ENCODE measurements around the gene BCL2L13. TPM values are rescaled to one million over a fixed set of nuclear protein-coding genes. Genes with fewer than 3 reads are reported as not detected.
A peak's percentile ranks its signal among the peaks of the same experiment; 100 is the strongest.

The BCL2L13 gene
- polyA plus RNA-seq, 2 donors = 18.1 to 21.0 TPM

DNA sequence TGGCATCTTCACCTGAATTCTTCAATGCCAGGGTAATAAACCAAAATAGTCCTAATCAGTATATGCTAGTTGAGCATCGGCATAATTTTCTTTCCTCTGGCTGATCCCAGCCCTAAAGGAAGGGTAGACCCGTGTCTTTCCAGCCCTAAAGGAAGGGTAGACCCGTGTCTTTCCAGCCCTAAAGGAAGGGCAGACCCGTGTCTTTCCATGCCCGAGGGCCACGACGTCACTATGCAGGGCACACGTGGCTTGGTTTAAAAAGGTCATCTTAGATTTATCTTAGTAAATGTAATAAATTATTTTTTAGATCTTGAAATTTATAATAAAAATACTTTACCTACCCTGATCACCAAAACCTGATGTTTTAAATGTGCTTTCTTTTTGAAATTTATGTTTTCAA lies 90.2 kb downstream of the BCL2L13 start:
- Histone ChIP-seq H3K27ac (ENCODE audit: low read depth in 2 of 2, low read length in 1 of 2) (no peak overlapping the region), H3K9me3 (ENCODE audit: control insufficient read depth in 2 of 2, insufficient read depth in 1 of 2, low read depth in 1 of 2, low read length in 1 of 2) (no peaks in the 10 kb centered on the region), H3K4me3 (ENCODE audit: low read depth in 1 of 2, low read length in 2 of 2) (no peak overlapping the region), H3K4me1 (ENCODE audit: control insufficient read depth in 2 of 2, insufficient read depth in 2 of 2, low read length in 1 of 2) (peaks cover 0 to 3% of the 10 kb centered on the region in 2 donors), H3K36me3 (ENCODE audit: control insufficient read depth in 2 of 2, insufficient read depth in 2 of 2, low read length in 1 of 2) (peaks cover 17 to 24% of the 10 kb centered on the region in 2 donors), H3K27me3 (ENCODE audit: control insufficient read depth in 1 of 2, insufficient read depth in 2 of 2, low read length in 2 of 2) (no peaks in the 10 kb centered on the region)
- WGBS, 2 donors = 85 to 92% methylated on average over 8 of the region's 8 CpGs

DNA sequence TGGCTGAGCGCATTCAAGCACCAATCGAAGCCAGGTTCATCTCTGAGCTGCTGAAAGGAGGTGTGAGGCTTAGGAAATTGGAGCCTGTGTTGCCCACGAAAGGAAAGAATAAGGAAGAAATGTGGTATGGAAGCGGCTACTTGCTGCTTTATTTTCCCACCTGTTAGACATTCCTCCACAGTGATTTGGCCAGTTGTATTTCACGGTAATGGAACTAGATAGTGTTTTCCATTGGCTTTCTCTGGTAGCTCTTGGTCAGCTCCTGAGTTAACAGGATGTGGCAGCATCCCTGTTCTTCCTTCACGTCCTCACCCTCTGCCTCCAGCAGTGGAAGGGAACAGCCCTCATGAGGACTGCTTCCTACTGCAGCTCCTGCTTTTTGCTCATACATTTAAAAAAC lies 91.0 kb downstream of the BCL2L13 start:
- Histone ChIP-seq H3K4me1 (ENCODE audit: control insufficient read depth in 2 of 2, insufficient read depth in 2 of 2, low read length in 1 of 2) (peaks cover 0 to 3% of the 10 kb centered on the region in 2 donors), H3K27ac (ENCODE audit: low read depth in 2 of 2, low read length in 1 of 2) (no peak overlapping the region), H3K36me3 (ENCODE audit: control insufficient read depth in 2 of 2, insufficient read depth in 2 of 2, low read length in 1 of 2) (peaks cover 20 to 24% of the 10 kb centered on the region in 2 donors), H3K27me3 (ENCODE audit: control insufficient read depth in 1 of 2, insufficient read depth in 2 of 2, low read length in 2 of 2) (no peaks in the 10 kb centered on the region), H3K9me3 (ENCODE audit: control insufficient read depth in 2 of 2, insufficient read depth in 1 of 2, low read depth in 1 of 2, low read length in 1 of 2) (no peaks in the 10 kb centered on the region), H3K4me3 (ENCODE audit: low read depth in 1 of 2, low read length in 2 of 2) (no peak overlapping the region)
- 84 to 85% methylated on average over 6 of the region's 6 CpGs for WGBS, 2 donors

DNA sequence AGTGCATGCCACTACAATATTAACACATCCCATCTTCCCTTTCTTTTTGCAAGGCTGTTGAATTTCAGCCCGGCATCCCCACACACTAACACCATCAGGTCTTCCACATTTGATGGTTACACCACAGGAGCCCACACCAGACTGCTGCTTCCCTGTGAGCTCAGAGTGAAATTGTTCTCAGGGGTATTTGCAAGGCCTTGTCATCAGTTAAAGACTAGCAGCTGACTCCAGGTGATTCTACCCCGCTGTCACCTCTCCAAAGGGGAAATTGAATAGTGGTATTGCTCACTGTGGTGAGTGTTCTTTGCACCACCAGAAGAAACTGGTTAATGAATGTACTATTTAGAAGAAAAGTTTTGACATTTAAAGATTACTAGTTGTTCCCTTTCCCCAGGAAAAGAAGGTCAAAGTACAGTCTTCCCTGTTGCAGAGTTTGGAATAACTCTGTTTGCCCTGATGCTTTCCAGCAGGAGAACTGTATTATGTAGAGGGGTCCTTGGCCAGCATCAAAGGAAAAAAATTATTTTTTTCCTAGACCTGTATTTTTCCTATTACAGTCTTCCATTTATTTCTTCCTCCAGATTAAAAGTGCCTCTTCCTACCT lies 93.8 kb downstream of the BCL2L13 start:
- 87 to 93% methylated on average over 2 of the region's 2 CpGs for WGBS, 2 donors
- Histone ChIP-seq H3K27ac (ENCODE audit: low read depth in 2 of 2, low read length in 1 of 2) (peak overlapping the region in 1 of 2 donors; percentile 41), H3K27me3 (ENCODE audit: control insufficient read depth in 1 of 2, insufficient read depth in 2 of 2, low read length in 2 of 2) (no peaks in the 10 kb centered on the region), H3K4me1 (ENCODE audit: control insufficient read depth in 2 of 2, insufficient read depth in 2 of 2, low read length in 1 of 2) (no peaks in the 10 kb centered on the region), H3K9me3 (ENCODE audit: control insufficient read depth in 2 of 2, insufficient read depth in 1 of 2, low read depth in 1 of 2, low read length in 1 of 2) (no peaks in the 10 kb centered on the region), H3K36me3 (ENCODE audit: control insufficient read depth in 2 of 2, insufficient read depth in 2 of 2, low read length in 1 of 2) (peaks cover 18 to 24% of the 10 kb centered on the region in 2 donors), H3K4me3 (ENCODE audit: low read depth in 1 of 2, low read length in 2 of 2) (no peak overlapping the region)

DNA sequence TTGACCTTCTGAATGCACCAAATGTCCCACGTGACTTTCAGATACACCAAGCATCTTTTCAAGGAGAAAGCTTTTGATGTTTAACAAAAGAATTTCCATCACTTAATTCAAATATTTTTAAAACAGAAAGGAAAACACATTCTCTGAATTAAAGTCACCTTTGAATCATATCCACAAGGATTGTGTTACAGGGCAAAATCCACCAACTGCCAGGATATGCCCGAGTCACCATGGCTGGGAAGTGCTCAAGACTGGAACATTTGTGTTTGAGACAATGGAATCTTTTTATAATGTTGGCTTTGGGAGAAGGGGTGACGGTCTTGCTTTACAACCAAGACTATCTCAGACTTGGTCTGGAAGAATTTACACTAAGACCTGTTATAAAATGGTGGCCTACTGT lies 94.9 kb downstream of the BCL2L13 start:
- WGBS, 2 donors = 72 to 82% methylated on average over 3 of the region's 3 CpGs
- Histone ChIP-seq H3K9me3 (ENCODE audit: control insufficient read depth in 2 of 2, insufficient read depth in 1 of 2, low read depth in 1 of 2, low read length in 1 of 2) (no peaks in the 10 kb centered on the region), H3K36me3 (ENCODE audit: control insufficient read depth in 2 of 2, insufficient read depth in 2 of 2, low read length in 1 of 2) (peaks cover 19 to 20% of the 10 kb centered on the region in 2 donors), H3K4me3 (ENCODE audit: low read depth in 1 of 2, low read length in 2 of 2) (no peak overlapping the region), H3K27me3 (ENCODE audit: control insufficient read depth in 1 of 2, insufficient read depth in 2 of 2, low read length in 2 of 2) (no peaks in the 10 kb centered on the region), H3K4me1 (ENCODE audit: control insufficient read depth in 2 of 2, insufficient read depth in 2 of 2, low read length in 1 of 2) (no peaks in the 10 kb centered on the region), H3K27ac (ENCODE audit: low read depth in 2 of 2, low read length in 1 of 2) (no peak overlapping the region)

DNA sequence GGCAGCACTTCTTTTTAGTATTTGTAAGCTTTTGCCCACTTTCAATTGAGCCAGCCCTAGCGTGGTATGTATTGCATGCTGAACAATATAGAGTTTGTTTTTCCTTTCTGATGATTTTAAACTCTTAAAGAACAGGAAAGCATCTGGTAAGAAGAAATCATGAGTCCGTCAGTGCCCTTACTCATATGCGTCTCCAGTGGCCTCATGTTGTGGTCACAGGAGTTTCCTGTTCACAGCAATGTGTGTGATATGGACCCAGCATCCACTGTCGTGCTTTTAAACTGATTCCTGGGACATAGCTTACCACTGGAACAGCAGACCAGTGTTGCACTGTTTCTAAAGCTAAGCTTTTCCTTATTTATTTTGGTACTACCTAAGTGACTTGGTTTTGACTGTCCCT lies 95.6 kb downstream of the BCL2L13 start:
- no peak overlapping the region for H3K4me3 ChIP-seq (ENCODE audit: low read depth in 1 of 2, low read length in 2 of 2)
- H3K27ac ChIP-seq (ENCODE audit: low read depth in 2 of 2, low read length in 1 of 2) = no peak overlapping the region
- H3K4me1 ChIP-seq (ENCODE audit: control insufficient read depth in 2 of 2, insufficient read depth in 2 of 2, low read length in 1 of 2) = no peaks in the 10 kb centered on the region
- H3K27me3 ChIP-seq (ENCODE audit: control insufficient read depth in 1 of 2, insufficient read depth in 2 of 2, low read length in 2 of 2) = no peaks in the 10 kb centered on the region
- 69 to 71% methylated on average over 4 of the region's 4 CpGs for WGBS, 2 donors
- peaks cover 18 to 25% of the 10 kb centered on the region in 2 donors for H3K36me3 ChIP-seq (ENCODE audit: control insufficient read depth in 2 of 2, insufficient read depth in 2 of 2, low read length in 1 of 2)
- no peaks in the 10 kb centered on the region for H3K9me3 ChIP-seq (ENCODE audit: control insufficient read depth in 2 of 2, insufficient read depth in 1 of 2, low read depth in 1 of 2, low read length in 1 of 2)

DNA sequence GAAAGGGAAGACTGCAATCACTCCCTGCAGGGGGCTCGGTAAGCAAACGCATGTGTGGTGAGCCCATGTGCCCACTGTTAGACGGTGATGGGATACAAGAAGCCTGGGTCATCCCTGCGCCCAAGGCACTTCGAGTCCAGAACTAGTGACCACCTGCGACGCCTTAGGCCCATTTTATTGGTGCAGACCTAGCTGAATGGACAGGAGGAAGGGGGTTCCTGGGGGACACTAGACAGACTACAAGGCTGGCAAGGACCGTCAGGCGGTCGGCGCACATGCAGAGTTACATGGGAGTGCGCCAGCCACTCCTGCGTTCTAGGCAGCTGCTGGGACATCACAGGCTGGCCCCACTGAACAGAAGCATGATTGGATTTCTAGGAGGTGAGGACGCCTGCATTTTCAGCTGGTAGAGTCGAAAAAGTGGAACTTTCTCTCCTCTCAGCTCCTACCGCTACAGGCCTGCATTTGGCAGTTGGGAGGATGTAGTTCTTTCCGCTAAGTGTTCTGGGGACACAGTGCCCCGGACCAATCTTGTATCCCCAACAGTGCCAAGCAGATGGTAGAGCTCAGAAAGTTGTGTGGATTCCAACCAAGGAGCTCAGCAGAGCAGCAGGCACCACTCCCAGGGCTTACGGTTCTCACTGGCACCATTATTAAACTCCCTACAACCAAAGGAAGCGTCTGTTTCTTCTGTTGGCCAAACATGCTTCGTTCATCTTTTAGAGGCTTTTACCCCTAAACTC lies 100.0 kb downstream of the BCL2L13 start:
- WGBS, 2 donors = 91 to 93% methylated on average over 21 of the region's 21 CpGs

DNA sequence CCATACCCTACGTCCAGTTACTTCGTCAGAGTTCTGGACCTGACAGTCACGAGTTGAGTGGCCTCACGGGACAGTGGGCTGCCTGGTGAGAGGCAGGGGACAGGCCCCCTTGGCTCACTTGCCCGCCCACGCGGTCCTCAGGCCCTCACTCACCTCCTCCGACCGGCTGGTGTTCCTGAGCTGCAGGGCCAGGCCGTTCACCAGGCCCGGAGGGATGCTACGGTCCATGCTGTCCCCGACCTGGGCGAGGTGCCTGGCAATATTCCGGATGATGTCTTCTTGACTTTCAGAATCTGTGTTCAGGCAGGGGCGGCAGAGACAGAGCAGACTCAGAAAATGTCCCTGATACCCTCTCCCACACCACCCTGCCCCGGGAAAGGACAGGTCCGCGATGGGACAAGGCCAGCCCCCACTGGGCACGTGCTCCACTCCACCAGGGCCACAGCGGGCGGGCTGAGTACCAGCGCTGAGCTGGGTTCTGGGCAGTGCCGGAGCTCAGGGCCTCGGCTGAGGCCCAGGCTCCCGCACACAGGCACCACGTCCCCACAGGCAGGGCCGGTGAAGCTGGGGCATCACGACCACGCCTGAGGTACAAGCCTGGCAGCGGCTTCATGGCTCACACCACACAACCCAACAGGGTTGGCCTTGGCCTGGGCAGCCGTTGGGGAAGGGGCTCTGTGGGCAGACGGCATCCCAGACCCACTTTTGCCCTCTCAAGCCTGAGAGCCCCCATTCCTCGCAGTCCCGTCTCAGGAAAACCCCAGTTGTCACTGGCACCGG lies 100.8 kb downstream of the BCL2L13 start:
- no peak overlapping the region for H3K4me3 ChIP-seq (ENCODE audit: low read depth in 1 of 2, low read length in 2 of 2)

More for the DNA sequence above, 100.0 kb downstream of the BCL2L13 start:
- Histone ChIP-seq H3K9me3 (ENCODE audit: control insufficient read depth in 2 of 2, insufficient read depth in 1 of 2, low read depth in 1 of 2, low read length in 1 of 2) (no peaks in the 10 kb centered on the region), H3K4me1 (ENCODE audit: control insufficient read depth in 2 of 2, insufficient read depth in 2 of 2, low read length in 1 of 2) (no peaks in the 10 kb centered on the region), H3K36me3 (ENCODE audit: control insufficient read depth in 2 of 2, insufficient read depth in 2 of 2, low read length in 1 of 2) (peaks cover 7 to 17% of the 10 kb centered on the region in 2 donors), H3K4me3 (ENCODE audit: low read depth in 1 of 2, low read length in 2 of 2) (no peak overlapping the region), H3K27ac (ENCODE audit: low read depth in 2 of 2, low read length in 1 of 2) (no peak overlapping the region), H3K27me3 (ENCODE audit: control insufficient read depth in 1 of 2, insufficient read depth in 2 of 2, low read length in 2 of 2) (no peaks in the 10 kb centered on the region)

DNA sequence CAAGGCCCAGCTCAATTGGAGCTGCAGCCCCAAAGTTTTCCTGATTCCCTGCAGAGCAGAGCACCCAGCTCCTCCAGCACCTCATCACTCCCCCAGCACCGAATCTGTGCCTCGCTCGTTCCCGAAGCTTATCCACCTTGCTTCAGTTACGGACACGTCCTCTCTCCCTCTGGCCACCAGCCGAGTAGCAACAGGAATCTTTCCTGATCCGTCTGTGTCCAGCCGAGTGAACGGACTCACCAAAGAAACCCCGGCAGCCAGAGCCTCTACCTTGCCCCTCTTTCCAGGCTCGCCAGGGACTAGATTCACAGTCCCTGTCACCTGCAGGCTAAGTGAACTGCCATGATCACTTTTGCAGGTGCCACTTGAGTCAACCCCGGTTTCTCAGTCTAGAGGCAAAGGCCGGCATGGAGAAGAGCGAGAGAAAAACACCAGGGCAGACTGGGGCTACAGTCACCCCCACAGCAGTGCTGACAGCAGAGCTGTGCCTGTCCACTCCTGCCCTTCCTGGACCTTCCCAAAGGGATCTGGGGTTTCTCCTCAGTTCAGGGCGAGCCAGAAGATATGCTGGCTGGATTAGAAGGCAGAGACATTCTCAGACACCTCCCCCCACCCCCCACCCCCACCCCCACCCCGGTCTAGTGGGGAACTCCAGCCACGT lies 103.4 kb downstream of the BCL2L13 start:
- peaks cover 0 to 12% of the 10 kb centered on the region in 2 donors for H3K36me3 ChIP-seq (ENCODE audit: control insufficient read depth in 2 of 2, insufficient read depth in 2 of 2, low read length in 1 of 2)
- WGBS, 2 donors = 70 to 73% methylated on average over 18 of the region's 18 CpGs
- no peaks in the 10 kb centered on the region for H3K9me3 ChIP-seq (ENCODE audit: control insufficient read depth in 2 of 2, insufficient read depth in 1 of 2, low read depth in 1 of 2, low read length in 1 of 2)
- no peaks in the 10 kb centered on the region for H3K27me3 ChIP-seq (ENCODE audit: control insufficient read depth in 1 of 2, insufficient read depth in 2 of 2, low read length in 2 of 2)
- H3K4me3 ChIP-seq (ENCODE audit: low read depth in 1 of 2, low read length in 2 of 2) = no peak overlapping the region
- no peaks in the 10 kb centered on the region for H3K4me1 ChIP-seq (ENCODE audit: control insufficient read depth in 2 of 2, insufficient read depth in 2 of 2, low read length in 1 of 2)
- H3K27ac ChIP-seq (ENCODE audit: low read depth in 2 of 2, low read length in 1 of 2) = no peak overlapping the region

More for the DNA sequence above, 100.8 kb downstream of the BCL2L13 start:
- peaks cover 4 to 15% of the 10 kb centered on the region in 2 donors for H3K36me3 ChIP-seq (ENCODE audit: control insufficient read depth in 2 of 2, insufficient read depth in 2 of 2, low read length in 1 of 2)
- no peaks in the 10 kb centered on the region for H3K27me3 ChIP-seq (ENCODE audit: control insufficient read depth in 1 of 2, insufficient read depth in 2 of 2, low read length in 2 of 2)
- WGBS, 2 donors = 91 to 92% methylated on average over 36 of the region's 36 CpGs
- H3K4me1 ChIP-seq (ENCODE audit: control insufficient read depth in 2 of 2, insufficient read depth in 2 of 2, low read length in 1 of 2) = no peaks in the 10 kb centered on the region
- H3K27ac ChIP-seq (ENCODE audit: low read depth in 2 of 2, low read length in 1 of 2) = no peak overlapping the region
- H3K9me3 ChIP-seq (ENCODE audit: control insufficient read depth in 2 of 2, insufficient read depth in 1 of 2, low read depth in 1 of 2, low read length in 1 of 2) = no peaks in the 10 kb centered on the region

DNA sequence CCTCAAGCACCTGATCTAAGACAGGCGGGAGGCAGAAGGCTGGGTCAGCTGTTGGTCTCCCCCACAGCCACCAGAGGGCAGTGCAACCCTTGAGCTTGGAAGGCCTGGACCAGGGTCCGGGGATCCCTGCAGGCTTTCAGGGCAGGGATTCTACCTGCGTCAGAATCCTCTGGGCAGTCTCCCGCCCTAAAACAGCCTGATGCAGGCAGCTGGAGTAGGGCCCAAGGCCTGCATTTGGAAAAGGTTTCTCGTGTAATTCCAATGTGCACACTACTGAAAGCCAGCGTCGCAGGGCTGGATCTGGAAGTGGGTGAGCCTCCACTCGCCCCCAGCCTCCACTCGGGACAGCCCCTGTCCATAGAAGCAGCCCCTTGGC lies 104.0 kb downstream of the BCL2L13 start:
- H3K4me1 ChIP-seq (ENCODE audit: control insufficient read depth in 2 of 2, insufficient read depth in 2 of 2, low read length in 1 of 2) = no peaks in the 10 kb centered on the region
- peaks cover 0 to 12% of the 10 kb centered on the region in 2 donors for H3K36me3 ChIP-seq (ENCODE audit: control insufficient read depth in 2 of 2, insufficient read depth in 2 of 2, low read length in 1 of 2)
- no peaks in the 10 kb centered on the region for H3K9me3 ChIP-seq (ENCODE audit: control insufficient read depth in 2 of 2, insufficient read depth in 1 of 2, low read depth in 1 of 2, low read length in 1 of 2)
- WGBS, 2 donors = 48% methylated on average over 9 of the region's 9 CpGs
- H3K4me3 ChIP-seq (ENCODE audit: low read depth in 1 of 2, low read length in 2 of 2) = no peak overlapping the region
- H3K27ac ChIP-seq (ENCODE audit: low read depth in 2 of 2, low read length in 1 of 2) = no peak overlapping the region
- H3K27me3 ChIP-seq (ENCODE audit: control insufficient read depth in 1 of 2, insufficient read depth in 2 of 2, low read length in 2 of 2) = no peaks in the 10 kb centered on the region
